ENCODE results near the gene CHFR.
"Not testable (repeated sequence)": the region's sequence is repeated elsewhere in the genome, so short reads cannot be mapped to it uniquely, and the experiment has no call there.

The CHFR gene, protein sequence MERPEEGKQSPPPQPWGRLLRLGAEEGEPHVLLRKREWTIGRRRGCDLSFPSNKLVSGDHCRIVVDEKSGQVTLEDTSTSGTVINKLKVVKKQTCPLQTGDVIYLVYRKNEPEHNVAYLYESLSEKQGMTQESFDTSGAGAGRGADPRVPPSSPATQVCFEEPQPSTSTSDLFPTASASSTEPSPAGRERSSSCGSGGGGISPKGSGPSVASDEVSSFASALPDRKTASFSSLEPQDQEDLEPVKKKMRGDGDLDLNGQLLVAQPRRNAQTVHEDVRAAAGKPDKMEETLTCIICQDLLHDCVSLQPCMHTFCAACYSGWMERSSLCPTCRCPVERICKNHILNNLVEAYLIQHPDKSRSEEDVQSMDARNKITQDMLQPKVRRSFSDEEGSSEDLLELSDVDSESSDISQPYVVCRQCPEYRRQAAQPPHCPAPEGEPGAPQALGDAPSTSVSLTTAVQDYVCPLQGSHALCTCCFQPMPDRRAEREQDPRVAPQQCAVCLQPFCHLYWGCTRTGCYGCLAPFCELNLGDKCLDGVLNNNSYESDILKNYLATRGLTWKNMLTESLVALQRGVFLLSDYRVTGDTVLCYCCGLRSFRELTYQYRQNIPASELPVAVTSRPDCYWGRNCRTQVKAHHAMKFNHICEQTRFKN

DNA sequence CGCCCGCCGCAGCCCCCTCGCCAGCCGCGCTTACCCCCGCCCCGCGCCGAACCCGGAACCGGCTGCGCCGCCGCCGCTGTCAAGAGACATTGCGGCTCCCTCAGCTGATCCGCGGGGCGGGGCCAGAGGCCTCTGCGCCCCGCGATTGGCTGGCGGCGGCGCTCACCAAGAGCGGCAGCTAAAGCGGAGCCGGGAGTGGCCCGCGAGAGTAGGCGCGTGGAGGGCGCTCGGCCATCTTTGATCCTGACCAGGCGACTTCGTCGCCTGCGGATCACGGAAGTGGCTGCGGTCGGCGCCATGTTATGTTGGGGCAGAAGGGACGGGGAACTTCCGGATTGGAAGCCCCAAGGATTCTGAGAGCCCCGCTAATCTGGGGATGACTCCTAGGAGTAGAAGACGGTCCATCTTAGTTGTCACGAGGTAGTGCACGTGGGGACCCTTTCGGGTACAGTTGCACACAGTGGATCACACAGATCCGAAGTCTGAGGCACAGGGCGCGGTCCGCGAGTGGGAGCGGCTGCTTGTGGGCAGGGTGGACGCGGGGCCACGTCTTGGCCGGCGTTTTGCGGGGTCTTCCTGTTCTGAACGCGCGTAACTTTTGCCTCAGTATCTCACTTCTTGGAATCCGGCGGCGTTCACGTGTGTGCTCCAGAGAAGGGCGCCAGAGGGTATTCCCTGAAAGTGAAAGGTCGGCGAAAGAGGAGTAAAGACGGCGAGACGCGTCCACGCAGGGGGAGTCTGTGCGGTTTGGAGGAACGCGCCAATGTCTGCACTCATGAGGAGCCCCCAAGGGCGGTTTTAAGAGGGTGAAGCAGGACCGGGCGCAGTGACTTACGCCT, at the start of gene CHFR:
Gene CHFR (minus strand): TSS at position 93 of the 839 bp plus-strand sequence. CDS start 277 bp downstream, outside the sequence.
- peak; percentile 94 for DNase-seq (ENCODE audit: low read depth)

DNA sequence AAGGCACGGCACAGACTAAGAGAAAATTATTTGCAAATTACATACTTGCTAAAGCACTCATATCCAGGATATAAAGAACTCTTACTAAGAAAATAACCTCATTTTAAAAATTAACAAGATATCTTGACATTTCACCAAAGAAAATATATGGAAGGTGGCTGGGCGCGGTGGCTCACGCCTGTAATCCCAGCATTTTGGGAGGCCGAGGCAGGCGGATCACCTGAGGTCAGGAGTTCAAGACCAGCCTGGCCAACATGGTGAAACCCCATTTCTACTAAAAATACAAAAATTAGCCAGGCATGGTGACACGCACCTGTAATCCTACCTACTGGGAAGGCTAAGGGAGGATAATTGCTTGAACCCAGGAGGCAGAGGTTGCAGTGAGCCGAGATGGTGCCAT, 49.5 kb upstream of the CHFR start:
- not testable (repeated sequence) for DNase-seq (ENCODE audit: low read depth)

DNA sequence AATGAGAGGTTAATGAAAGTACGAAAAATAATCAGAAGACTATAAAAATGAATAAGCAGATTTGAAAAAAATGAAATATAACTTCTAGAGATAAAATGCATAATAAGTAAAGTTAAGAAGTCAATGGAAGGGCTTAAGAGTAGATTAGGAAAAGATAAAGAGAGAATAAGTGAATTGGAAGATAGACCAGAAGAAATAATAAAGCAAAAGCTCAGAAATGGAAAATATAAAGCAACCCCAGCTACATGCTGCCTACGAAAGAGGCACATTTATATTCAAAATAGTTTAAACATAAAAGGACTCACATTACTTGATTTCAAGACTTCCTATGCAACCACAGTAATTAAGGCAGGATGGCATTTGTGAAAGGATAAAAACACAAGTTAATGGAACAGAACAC, 48.8 kb upstream of the CHFR start:
- DNase-seq (ENCODE audit: low read depth), result no peak

DNA sequence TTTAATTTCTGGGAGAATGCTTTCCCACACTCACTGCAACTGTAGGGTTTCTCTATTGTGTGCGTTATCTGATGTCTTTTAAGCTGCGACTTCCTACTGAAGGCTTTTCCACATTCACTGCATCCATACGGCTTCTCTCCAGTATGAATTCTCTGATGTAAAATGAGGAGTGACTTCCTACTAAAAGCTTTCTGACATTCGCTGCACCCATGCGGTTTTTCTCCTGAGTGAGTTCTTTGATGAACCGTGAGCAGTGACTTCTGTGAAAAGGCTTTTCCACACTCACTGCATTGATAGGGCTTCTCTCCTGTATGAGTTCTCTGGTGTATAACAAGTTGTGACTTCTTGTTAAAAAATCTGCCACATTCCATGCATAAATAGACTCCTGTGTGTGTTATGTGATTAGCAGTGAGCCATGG, 39.0 kb upstream of the CHFR start:
- no peak for DNase-seq (ENCODE audit: low read depth)

DNA sequence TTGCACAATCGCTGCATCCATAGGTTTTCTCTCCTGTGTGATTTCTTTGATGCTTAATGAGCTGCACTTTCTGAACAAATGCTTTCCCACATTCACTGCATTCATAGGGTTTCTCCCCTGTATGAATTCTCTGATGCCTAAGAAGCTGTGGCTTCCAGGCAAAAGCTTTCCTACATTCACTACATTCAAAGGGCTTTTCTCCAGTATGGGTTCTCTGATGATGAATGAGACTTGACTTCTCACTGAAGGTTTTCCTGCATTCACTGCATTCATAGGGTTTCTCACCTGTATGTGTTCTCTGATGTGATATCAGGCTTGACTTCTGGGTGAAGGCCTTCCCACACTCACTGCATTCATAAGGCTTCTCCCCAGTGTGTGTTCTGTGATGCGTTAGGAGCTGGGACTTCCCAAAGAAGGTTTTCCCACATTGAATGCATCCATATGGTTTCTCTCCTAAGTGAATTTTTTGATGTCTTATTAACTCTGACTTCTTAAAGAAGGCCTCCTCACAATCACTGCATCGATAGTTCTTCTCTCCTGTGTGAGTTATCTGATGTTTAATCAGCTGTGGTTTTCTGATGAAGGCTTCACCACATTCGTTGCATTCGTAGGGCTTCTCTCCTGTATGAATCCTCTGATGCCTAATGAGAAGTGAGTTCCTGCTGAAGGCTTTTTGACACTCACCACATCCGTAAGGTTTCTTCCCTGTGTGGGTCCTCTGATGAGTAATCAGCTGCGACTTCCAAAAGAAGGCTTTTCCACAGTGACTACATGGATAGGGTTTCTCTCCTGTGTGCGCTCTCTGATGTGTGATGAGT, 38.4 kb upstream of the CHFR start:
- no peak for DNase-seq (ENCODE audit: low read depth)

DNA sequence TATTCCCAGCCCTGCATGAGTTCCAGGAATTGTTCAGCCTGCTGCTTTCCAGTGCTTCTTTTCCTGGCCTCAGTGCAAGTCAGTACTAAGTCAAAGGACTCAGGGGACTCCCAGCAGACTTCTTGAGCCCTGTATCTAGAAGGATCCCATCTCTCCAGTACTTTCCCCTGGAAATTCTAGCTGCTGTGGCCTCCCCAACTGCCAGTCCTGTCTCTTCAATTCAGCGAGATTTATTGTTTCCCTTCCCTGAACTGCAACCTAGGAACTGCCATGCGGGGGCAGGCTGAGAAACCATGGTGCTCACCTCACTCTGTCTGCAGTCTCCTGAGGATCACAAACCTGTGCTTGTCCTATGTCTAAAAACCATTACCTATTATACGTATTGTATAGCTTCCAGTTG, 37.0 kb upstream of the CHFR start:
- no peak for DNase-seq (ENCODE audit: low read depth)

DNA sequence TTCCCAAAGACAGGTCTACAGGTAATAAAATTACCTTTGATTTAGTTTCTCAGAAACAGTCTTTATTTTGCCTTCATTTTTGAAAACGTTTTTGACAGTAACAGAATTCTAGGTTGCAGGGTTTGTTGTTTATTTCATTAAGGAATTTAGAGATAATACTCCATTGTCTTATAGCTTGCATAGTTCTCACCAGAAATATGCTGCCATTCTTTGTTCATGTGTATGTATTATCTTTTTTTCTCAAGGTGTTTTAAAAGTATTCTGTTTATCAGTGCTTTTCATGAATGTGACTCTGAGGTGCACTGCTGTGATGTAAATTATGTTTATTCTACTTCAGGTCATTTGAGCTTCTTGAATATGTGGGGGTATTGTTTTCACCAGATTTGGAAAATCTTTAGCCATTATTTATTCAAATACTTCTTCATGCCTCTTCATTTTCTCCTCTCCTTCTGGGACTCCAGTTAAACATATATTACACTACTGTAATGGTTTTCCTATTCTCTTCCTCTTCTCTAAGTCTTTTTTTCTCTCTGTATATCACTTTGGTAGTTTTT, 36.0 kb upstream of the CHFR start:
- DNase-seq (ENCODE audit: low read depth), result no peak

DNA sequence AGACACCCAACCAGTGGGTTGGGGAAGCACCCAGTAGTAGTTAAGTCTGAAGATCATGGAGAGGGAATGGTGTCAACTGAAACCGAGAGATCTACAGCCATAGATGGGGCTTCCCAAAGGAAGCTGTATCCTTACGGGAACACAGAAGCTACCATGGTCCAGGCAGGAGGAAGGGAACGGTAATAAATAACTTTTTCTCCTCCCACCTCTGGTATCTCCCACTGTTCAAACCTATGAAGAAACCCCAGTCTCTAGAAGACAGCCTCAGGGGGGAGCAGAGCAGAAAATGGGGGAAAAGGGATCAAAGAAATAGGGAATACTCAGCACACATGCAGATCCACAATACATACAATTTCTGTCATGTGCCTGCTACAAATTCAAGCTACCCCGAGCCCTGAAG, 35.3 kb upstream of the CHFR start:
- DNase-seq (ENCODE audit: low read depth), result no peak

DNA sequence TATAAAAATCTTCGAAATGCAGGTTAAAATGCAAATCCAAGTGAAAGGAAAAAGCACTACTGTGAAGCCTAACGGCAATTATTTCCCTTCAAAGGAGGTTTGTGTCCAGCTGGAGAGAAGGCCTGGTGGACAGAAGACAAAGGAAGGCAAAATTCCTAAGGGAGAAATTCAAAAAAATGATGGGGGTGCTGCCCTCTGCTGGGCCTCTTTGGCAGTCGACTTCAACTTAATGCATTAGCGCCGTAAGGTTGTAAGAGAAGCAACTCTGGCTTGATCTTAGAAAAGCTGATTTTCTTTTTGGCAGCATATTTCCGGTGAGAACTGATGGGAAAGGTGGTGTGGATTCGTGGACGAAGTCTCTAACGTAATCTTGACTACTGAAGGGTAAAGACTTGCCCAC, 34.3 kb upstream of the CHFR start:
- no peak for DNase-seq (ENCODE audit: low read depth)

DNA sequence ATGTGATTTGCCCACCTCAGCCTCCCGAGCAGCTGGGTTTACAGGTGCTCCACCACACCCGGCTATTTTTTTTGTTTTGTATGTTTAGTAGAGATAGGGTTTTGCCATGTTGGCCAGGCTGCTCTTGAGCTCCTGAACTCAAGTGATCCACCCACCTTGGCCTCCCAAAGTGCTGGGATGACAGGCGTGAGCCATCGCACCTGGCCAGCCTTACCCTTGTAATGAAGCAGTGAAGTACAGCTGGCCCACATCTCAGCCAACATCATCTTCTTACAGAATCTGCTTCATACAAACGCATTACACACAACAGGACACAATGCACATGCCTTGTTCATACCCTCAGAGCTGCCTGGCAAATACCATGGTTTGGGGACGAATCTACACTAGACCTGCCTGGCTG, 31.3 kb upstream of the CHFR start:
- DNase-seq (ENCODE audit: low read depth), result no peak

DNA sequence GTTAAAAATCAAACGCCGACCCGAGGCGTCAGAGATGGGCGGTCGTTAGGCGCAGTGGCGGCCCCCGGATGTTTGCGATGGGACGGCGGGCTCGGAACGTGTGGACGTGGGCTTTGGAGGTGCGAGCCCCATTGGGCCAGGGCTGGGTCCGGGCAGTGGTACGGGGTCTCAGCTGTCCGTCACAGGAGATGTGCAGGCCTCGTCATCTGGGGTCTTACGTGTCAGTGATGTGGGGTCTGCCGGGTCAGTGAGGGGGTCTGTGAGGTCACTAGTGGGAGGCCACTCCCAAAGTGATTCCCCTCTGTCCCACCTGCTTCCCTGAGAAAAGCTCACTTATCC, 21.6 kb upstream of the CHFR start:
- DNase-seq (ENCODE audit: low read depth), result no peak

DNA sequence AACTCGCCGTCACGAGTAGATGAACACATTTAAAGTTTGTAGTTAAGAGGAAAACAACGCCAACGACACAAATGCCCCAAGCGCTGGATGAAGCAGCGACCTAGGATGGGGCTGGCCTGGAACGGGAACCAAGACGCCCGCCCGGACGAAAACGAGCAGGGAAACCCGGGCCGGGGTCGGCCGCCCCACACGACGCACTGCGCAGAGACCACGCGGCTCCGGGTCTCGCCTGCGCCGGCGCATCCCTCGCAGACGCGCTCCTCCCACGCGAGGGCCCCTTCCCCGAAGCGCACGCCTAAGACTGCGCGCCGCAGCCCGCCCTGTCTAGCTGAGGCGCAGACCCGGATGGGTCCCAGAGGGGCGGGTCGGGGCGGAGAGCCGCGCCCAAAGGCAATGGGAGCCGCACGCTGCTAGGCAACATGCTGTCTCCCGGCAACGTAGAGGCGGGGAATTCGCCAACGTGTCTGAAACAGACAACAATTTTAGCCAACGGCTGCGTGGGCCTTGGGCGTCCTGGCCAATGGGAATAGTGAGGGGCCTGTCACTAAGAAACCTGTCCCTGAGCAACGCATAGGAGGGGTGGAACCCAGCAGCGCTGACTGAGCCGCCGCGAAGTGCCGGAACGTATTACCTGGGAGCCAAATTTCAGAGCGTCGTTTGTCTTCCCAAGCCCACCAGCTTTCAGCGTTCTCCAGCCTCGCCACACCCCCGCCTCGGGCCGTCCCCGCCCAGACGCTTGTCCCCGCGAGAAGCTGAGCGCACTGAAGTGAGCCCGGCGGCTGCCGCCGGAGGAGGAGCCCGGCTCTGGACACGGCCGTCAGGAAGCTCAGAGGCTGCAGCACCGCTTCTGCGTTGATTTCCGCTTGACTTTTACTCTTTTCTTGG, 21.0 kb upstream of the CHFR start:
- DNase-seq (ENCODE audit: low read depth), result peak; percentile 93

DNA sequence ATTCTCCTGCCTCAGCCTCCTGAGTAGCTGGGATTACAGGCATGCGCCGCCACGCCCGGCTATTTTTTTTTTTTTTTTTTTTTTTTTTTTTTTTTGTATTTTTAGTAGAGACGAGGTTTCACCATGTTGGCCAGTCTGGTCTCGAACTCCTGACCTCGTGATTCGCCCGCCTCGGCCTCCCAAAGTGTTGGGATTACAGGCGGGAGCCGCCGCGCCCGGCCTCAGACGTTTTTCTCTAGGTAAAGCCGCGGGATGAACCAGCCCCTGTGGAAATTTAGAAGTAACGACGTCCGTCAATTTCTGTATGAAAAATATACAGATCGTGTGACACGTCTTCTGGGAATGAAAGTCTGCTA, 20.4 kb upstream of the CHFR start:
- DNase-seq (ENCODE audit: low read depth), result not testable (repeated sequence)

DNA sequence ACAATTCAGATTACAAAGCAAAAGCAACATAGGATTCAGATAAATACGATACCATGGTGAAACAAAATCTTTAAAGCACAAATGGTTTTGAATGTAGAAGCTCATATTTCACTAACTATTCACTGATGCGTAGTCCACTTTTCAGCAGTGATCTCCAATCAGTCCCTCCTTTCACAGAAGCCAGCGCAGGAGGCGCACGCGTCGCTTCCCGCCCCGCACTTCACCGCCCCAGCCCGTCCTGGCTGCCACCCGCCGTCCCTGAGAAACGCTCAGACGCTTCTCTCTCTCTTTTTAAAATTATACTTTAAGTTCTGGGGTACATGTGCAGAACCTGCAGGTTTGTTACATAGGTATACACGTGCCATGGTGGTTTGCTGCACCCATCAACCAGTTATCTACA, 19.8 kb upstream of the CHFR start:
- no peak for DNase-seq (ENCODE audit: low read depth)

DNA sequence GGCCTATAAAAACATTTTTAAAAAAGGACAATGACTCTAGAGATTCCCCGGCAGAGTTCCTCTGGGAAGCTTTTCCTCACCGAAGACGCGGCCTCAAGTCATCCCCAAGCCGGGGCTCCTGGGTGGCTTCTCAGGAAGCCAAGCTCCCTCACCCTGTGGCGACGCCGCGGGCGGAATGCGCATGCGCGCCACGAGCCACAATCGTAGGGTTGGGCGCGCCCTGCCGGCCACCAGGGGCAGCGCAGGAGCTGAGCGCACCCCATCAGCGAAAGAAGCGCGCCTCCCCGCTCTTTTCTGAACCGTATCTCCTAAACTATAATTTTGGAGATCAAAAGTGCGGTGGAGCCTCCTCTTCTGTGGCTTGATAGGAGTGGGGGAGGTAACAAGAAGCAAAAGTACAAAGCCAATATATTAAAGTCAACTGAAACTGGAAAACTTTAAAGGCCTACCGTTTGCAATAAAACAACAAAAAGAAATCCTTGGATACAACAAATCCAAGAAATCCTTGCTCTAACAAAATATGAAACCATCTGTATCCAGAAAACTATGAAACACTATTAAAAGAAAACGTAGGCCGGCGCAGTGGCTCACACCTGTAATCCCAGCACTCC, 17.4 kb upstream of the CHFR start:
- peak; percentile 91 for DNase-seq (ENCODE audit: low read depth)

DNA sequence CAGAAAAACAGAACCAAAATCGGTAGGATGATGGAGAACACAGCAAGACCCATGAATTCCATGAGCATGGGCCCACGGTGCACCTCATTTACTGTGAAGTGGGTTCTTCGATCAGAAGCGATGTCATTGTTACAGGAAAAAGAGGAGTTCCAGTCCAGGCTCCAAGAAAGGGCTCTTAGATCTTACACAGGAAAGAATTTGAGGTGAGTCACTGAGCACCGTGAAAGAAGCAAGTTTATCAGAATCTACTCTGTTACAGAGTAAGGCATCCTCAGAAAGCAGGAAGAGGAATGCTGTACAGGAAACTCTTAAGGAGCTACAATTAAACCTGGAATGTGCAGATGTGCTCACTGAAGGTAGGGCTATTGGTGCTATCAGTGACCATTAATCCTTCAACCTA, 11.6 kb upstream of the CHFR start:
- DNase-seq (ENCODE audit: low read depth), result no peak

DNA sequence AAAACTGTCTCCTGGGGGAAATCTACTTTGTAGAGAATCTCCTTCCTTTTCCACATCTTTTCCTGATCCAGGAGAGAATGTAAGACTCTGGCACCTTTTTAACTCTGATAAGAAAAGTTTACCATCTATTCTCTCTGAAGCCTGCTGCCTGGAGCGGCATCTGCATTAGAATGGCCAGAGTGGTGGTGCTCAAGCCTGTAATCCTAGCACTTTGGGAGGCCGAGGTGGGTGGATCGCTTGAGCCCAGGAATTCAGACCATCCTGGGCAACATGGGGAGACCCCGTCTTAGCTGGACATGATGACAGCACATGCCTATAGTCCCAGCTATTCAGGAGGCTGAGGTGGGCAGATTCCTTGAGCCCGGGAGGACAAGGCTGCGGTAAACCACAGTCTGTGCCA, 1.4 kb upstream of the CHFR start:
- DNase-seq (ENCODE audit: low read depth), result no peak

DNA sequence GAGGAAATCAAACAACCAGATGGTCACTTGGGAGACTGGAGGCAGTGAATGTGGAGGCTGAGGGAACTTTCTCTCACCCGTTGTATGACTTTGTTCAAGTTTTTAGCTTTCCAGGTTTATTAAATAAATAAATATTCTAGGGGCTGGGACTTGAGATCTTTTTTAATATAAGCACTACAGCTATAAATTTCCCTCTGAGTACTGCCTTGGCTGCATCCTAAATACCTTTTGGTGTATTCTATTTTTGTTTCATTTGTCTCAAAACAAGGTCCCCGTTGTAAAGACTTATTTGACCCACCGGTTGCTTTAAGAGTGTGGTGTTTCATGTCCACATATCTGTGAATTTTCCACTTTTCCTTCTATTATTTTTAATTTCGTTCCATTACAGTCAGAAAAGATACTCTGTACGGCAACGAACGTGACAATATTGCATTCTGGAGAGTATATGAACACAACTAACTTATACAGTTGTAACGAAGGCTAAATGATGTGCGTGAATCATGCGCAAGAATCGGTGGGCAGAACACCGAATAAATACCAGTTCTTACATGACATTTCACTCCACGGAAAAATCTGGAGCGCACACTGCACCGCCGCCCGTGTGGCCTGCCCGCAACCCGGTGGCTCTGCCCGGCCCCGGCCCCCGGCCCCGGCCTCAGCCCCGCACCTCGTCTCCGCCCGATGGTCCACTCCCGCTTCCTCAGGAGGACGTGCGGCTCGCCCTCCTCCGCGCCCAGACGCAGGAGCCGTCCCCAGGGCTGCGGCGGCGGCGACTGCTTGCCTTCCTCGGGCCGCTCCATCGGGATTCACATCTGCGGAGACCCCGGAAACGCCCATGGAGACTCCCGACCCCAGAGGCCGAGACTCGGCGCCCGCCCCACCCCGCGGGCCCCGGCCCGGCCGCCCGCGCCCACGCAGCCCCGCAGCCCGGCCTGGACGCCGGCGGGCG, 602 bp downstream of the CHFR start:
- DNase-seq (ENCODE audit: low read depth), result peak; percentile 8

DNA sequence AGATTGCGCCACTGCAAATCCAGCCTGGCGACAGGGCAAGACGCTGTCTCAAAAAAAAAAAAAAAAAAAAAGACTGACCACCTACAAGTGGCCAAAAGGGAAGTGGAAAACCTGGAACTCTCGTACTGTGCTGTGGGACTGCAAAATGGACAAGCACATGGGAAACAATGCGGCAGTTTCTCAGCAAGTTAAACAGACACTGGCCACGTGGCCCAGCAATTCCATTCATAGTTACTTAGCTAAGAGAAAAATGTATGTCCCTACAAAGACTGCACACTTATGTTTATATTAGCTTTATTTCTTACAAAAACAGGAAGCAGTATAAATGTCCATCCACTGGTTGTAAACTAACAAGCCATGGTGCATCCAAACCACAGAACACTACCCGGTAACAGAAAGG, 5.6 kb downstream of the CHFR start:
- DNase-seq (ENCODE audit: low read depth), result no peak

Data from activated T-cell treated with anti-CD3 and anti-CD28 coated beads for 48 hours (primary cell).